ENCODE results near the gene GPN1. TPM values are rescaled to one million over a fixed set of nuclear protein-coding genes. Genes with fewer than 3 reads are reported as not detected.
"Not testable (repeated sequence)": the region's sequence is repeated elsewhere in the genome, so short reads cannot be mapped to it uniquely, and the experiment has no call there.

Gene GPN1
- total and polyA plus RNA-seq, 10 donors = 18.0 to 29.4 (median 23.9) TPM

GRCh38 chr2:27681841-27682240 is 53.0 kb downstream of the GPN1 start:
- H3K36me3 ChIP-seq = peaks cover 4 to 98% (median 63%) of the 10 kb centered on the region in 6 donors
- WGBS, 5 donors = 89 to 100% (median 100%) methylated on average over 1 of the region's 1 CpG
- DNase-seq = no peak
- peaks cover 0 to 34% (median 6%) of the 10 kb centered on the region in 6 donors for H3K4me1 ChIP-seq
- intact Hi-C loops (cut with DNase I; ENCODE audit: low total_unique reads) = no loop called here
- no peak for TF ChIP-seq POLR2AphosphoS5 (IDR thresholded peaks at IDR 0.05)
- no peak for TF ChIP-seq POLR2A (IDR thresholded peaks at IDR 0.05)
- TF ChIP-seq CTCF (IDR thresholded peaks at IDR 0.05 in 8 of 11, conservative IDR thresholded peaks at IDR 0.05 in 3 of 11) = no peak
- H3K9me3 ChIP-seq = no peaks in the 10 kb centered on the region
- H3K27me3 ChIP-seq (replicated peaks in 1 of 7) = no peaks in the 10 kb centered on the region
- no peak overlapping the region for H3K27ac ChIP-seq
- H3K4me3 ChIP-seq = no peak overlapping the region

- H3K36me3 ChIP-seq = peaks cover 4 to 98% (median 62%) of the 10 kb centered on the region in 6 donors
- DNase-seq; H3K27me3 ChIP-seq (replicated peaks in 1 of 7); H3K9me3 ChIP-seq; H3K4me3 ChIP-seq; intact Hi-C loops (cut with DNase I; ENCODE audit: low total_unique reads): not testable (repeated sequence)
- H3K27ac ChIP-seq = peak overlapping the region in 1 of 8 donors; percentile 41
- peaks cover 0 to 34% (median 6%) of the 10 kb centered on the region in 6 donors for H3K4me1 ChIP-seq
- WGBS, 5 donors = 88 to 95% (median 93%) methylated on average over 7 of the region's 7 CpGs
These were observed 53.5 kb downstream of the GPN1 start for GRCh38 chr2:27682334-27682771.

GRCh38 chr2:27683390-27684071 is 54.7 kb downstream of the GPN1 start:
- Histone ChIP-seq H3K27ac (peak overlapping the region in 3 of 8 donors; percentile 25 to 41 (median 35)), H3K4me3 (no peak overlapping the region), H3K4me1 (peaks cover 0 to 34% (median 6%) of the 10 kb centered on the region in 6 donors), H3K9me3 (no peaks in the 10 kb centered on the region), H3K36me3 (peaks cover 4 to 98% (median 60%) of the 10 kb centered on the region in 6 donors), H3K27me3 (replicated peaks in 1 of 7) (no peaks in the 10 kb centered on the region)
- WGBS, 5 donors = 37 to 43% (median 40%) methylated on average over 9 of the region's 9 CpGs
- intact Hi-C loops (cut with DNase I; ENCODE audit: low total_unique reads) = no loop called here
- no peak for DNase-seq
- TF ChIP-seq CTCF (IDR thresholded peaks at IDR 0.05 in 8 of 11, conservative IDR thresholded peaks at IDR 0.05 in 3 of 11) = peak; percentile 85 to 98 (median 94)
- TF ChIP-seq POLR2AphosphoS5 (IDR thresholded peaks at IDR 0.05) = no peak
- TF ChIP-seq POLR2A (IDR thresholded peaks at IDR 0.05) = no peak

GRCh38 chr2:27685006-27685405 is 56.2 kb downstream of the GPN1 start:
- H3K9me3 ChIP-seq; H3K27me3 ChIP-seq (replicated peaks in 1 of 7); intact Hi-C loops (cut with DNase I; ENCODE audit: low total_unique reads); H3K4me3 ChIP-seq; DNase-seq: not testable (repeated sequence)
- H3K4me1 ChIP-seq = peaks cover 0 to 34% (median 6%) of the 10 kb centered on the region in 6 donors
- peaks cover 4 to 98% (median 57%) of the 10 kb centered on the region in 6 donors for H3K36me3 ChIP-seq
- WGBS, 5 donors = 64 to 88% (median 65%) methylated on average over 1 of the region's 1 CpG
- H3K27ac ChIP-seq = peak overlapping the region in 5 of 8 donors; percentile 25 to 69 (median 41)

GRCh38 chr2:27685577-27685976 is 56.7 kb downstream of the GPN1 start:
- Histone ChIP-seq H3K4me1 (peaks cover 0 to 34% (median 6%) of the 10 kb centered on the region in 6 donors), H3K27me3 (replicated peaks in 1 of 7) (no peaks in the 10 kb centered on the region), H3K36me3 (peaks cover 4 to 98% (median 56%) of the 10 kb centered on the region in 6 donors), H3K4me3 (no peak overlapping the region), H3K9me3 (no peaks in the 10 kb centered on the region), H3K27ac (peak overlapping the region in 5 of 8 donors; percentile 22 to 69 (median 41))
- intact Hi-C loops (cut with DNase I; ENCODE audit: low total_unique reads) = no loop called here
- TF ChIP-seq POLR2A (IDR thresholded peaks at IDR 0.05) = no peak
- no peak for TF ChIP-seq POLR2AphosphoS5 (IDR thresholded peaks at IDR 0.05)
- TF ChIP-seq CTCF (IDR thresholded peaks at IDR 0.05 in 8 of 11, conservative IDR thresholded peaks at IDR 0.05 in 3 of 11) = no peak
- DNase-seq = no peak
- WGBS, 5 donors = 97 to 100% (median 98%) methylated on average over 3 of the region's 3 CpGs

Data from spleen (tissue), 11 donors.